Pancreas (tissue), 10 donors: Measurements from ENCODE around the gene OCA2. TPM values are rescaled to one million over a fixed set of nuclear protein-coding genes. Genes with fewer than 3 reads are reported as not detected.

ENCODE experiments used
- ATAC-seq, 4 donors: fragments of 200-7000 bp; cut with Tn5 transposase; one replicate each; pipeline versions ENCODE4 v1.8.0 to v1.9.1; 2020; ENCODE audit warnings: mild to moderate bottlenecking in 4 of 4, moderate library complexity in 4 of 4
- DNase-seq, 6 donors: peaks; one replicate each; pipeline ENCODE4 v3.0.0-alpha.2; 2020
- FAIRE-seq: peaks from 2 replicates; lab custom pipeline; 2012; peaks lifted over from hg19 to GRCh38; lab: Jason Lieb, UNC
- H3K27ac ChIP-seq, 4 donors: fragments of 200-600 bp; sonication (generic); 1 replicate in 3 of 4; 2 replicates in 1 of 4; pipeline versions ENCODE4 v1.5.0 to v1.8.0; 2020
- H3K27me3 ChIP-seq, 4 donors: fragments of 200-600 bp; one replicate each; pipeline ENCODE4 v1.8.0; 2021
- H3K36me3 ChIP-seq, 3 donors: fragments of 200-600 bp; sonication (generic) in 1 of 3; one replicate each; pipeline versions ENCODE4 v1.5.0 to v1.8.0; 2020 to 2021
- H3K4me1 ChIP-seq, 3 donors: fragments of 200-600 bp; one replicate each; pipeline ENCODE4 v1.8.0; 2021
- H3K4me3 ChIP-seq, 4 donors: fragments of 200-600 bp; sonication (generic) in 2 of 4; one replicate each; pipeline versions ENCODE4 v1.5.0 to v1.8.0; 2020 to 2021
- H3K9me3 ChIP-seq, 4 donors: fragments of 200-600 bp; one replicate each; pipeline ENCODE4 v1.8.0; 2021
- WGBS, 2 donors: extraction: QIAGEN DNeasy Blood & Tissue Kit; methylation state at CpG; one replicate each; pipeline ENCODE4 v1.1.7; 2013; 5-methylcytosine and 5-hydroxymethylcytosine counted together
- intact Hi-C, 3 donors: fragments of 100-400 bp; cut with DNase I; formaldehyde crosslinking; loops; one replicate each; pipeline versions ENCODE4 v1.11.1 to v1.14.2; 2022
- polyA plus RNA-seq, 2 donors: library from polyadenylated mRNA; stranded (reverse); fragments of 200-250 nt; gene quantifications; one replicate each; pipeline ENCODE4 v1.2.3, GENCODE V29; 2013
- total RNA-seq, 6 donors: library from RNA; stranded (reverse); fragmentation: NEBNext Ultra II Directional in 4 of 6; extraction: Animal tissue kit (Norgen Biotek cat#: 25700) in 4 of 6; gene quantifications; one replicate each; pipeline versions ENCODE4 v1.2.1 to v1.2.4, GENCODE V29; 2021 to 2023
- TF ChIP-seq, protein P1 (sequence below), 4 donors: fragments of 200-600 bp; sonication (generic) in 3 of 4; IDR thresholded peaks; one replicate each; pipeline versions ENCODE4 v1.5.0 to v1.8.0; 2021; ENCODE audit warnings: antibody characterized with exemption in 4 of 4
- donor health status: healthy with polysubstance abuse.
- donor health status: DM: no; HTN: no; CAD: no; lungs with moderate emphysema.
- donor health status: DM: no; HTN: no; CAD: no.
- donor health status: control.
- donor health status: control.
- donor health status: Bipolar disorder and iron deficiency.
- donor health status: DM: yes; HTN: yes; CAD: no.
- donor health status: DM: no; HTN: no; CAD: no.
- donor health status: DM: no; HTN: no; CAD: no.
- donor health status: DM: yes; HTN: yes; CAD: no.

OCA2 gene
- total and polyA plus RNA-seq, 8 donors, result 0.12 to 0.31 (median 0.18) TPM; not detected in 4

DNA sequence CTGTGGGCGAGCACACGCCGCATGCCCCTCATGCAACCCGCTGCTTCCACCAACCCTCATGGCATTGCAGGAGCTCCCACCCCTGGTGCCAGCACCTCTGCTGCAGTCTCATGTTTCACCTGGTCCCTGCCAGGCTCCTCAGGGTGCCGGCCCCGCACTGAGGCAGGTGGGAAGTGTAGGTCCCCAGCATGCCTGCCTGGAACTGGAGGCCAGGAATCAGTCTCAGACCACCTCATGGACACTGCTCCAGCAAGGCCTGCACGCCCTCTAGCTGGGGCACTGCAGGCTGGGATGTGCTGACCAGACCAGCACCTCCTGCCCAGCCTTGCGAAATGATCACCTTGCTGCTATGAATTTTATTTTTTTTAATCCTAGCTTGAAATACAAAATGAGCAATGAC is 39.1 kb downstream of the OCA2 start:
- no peaks in the 10 kb centered on the region for H3K9me3 ChIP-seq
- H3K4me1 ChIP-seq, result no peaks in the 10 kb centered on the region
- intact Hi-C loops, result no loop called here
- no peak for FAIRE-seq
- DNase-seq, result no peak
- H3K27ac ChIP-seq, result no peak overlapping the region
- no peaks in the 10 kb centered on the region for H3K27me3 ChIP-seq
- no peak overlapping the region for H3K4me3 ChIP-seq
- TF ChIP-seq, protein P1, sequence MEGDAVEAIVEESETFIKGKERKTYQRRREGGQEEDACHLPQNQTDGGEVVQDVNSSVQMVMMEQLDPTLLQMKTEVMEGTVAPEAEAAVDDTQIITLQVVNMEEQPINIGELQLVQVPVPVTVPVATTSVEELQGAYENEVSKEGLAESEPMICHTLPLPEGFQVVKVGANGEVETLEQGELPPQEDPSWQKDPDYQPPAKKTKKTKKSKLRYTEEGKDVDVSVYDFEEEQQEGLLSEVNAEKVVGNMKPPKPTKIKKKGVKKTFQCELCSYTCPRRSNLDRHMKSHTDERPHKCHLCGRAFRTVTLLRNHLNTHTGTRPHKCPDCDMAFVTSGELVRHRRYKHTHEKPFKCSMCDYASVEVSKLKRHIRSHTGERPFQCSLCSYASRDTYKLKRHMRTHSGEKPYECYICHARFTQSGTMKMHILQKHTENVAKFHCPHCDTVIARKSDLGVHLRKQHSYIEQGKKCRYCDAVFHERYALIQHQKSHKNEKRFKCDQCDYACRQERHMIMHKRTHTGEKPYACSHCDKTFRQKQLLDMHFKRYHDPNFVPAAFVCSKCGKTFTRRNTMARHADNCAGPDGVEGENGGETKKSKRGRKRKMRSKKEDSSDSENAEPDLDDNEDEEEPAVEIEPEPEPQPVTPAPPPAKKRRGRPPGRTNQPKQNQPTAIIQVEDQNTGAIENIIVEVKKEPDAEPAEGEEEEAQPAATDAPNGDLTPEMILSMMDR (IDR thresholded peaks at IDR 0.05), result no peak
- H3K36me3 ChIP-seq, result no peaks in the 10 kb centered on the region
- WGBS, 2 donors, result 80 to 92% methylated on average over 8 of the region's 8 CpGs
- ATAC-seq, result no peak

DNA sequence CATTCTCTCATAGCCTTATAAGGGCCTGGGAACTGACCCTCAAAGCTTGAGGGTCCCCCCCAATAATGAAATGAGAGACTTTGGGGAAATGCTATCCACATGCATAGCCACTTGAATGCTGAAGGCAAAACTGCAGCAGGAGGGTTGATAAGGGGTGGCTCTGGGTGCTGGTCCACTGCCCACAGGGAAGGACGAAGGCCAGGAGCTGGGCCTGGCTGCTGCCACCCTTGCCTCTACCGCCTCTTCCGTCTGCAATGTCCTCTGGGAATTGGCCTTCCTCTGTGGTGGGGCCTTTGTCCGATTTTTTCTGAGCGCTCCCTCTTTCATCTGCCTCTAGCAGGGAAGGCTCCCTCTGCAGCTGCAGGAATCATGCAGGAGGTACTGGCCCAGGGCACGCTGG is 41.0 kb downstream of the OCA2 start:
- no peak for FAIRE-seq
- TF ChIP-seq, protein P1 (IDR thresholded peaks at IDR 0.05), result no peak
- Histone ChIP-seq H3K27ac (no peak overlapping the region), H3K36me3 (no peaks in the 10 kb centered on the region), H3K4me3 (no peak overlapping the region), H3K4me1 (no peaks in the 10 kb centered on the region), H3K9me3 (no peaks in the 10 kb centered on the region), H3K27me3 (no peaks in the 10 kb centered on the region)
- no peak for DNase-seq
- ATAC-seq, result no peak
- 84 to 86% methylated on average over 6 of the region's 6 CpGs for WGBS, 2 donors
- intact Hi-C loops, result no loop called here

DNA sequence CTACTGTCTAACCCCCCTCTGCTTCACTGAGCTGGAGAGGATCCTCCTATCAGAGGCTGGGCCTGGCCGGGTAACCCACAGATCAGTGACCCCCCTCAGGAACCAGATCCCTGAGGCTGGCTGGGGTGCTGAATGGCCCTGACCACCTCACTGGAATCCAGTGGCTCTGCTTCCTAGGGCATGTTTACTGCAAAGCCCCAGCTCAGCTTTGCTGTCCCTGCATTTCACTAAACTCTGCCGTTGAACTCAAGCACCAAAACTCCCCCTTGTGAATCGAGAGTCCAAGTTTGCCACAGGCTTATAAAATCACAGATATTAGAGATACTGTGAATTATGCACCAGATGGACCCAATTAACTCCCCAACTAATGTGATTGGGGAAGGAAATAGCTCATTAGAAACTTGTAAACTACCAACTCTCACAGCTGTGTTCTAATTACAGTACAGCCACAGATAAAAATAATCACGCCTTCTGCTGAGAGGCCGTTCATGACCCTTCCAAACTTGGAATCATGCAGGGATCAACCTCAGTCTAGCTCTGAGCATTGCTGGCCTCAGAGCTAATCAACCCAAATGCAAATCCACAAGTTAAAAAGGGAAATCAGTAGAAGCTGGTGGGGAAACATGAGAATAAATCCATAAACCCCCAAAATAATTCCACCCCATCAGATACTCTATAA is 47.0 kb downstream of the OCA2 start:
- no peaks in the 10 kb centered on the region for H3K4me1 ChIP-seq
- DNase-seq (no peak), FAIRE-seq (no peak), ATAC-seq (no peak)
- H3K27ac ChIP-seq, result no peak overlapping the region
- intact Hi-C loops, result no loop called here
- no peak overlapping the region for H3K4me3 ChIP-seq
- H3K9me3 ChIP-seq, result no peaks in the 10 kb centered on the region
- H3K36me3 ChIP-seq, result no peaks in the 10 kb centered on the region
- TF ChIP-seq, protein P1 (IDR thresholded peaks at IDR 0.05), result no peak
- no peaks in the 10 kb centered on the region for H3K27me3 ChIP-seq
- WGBS, 2 donors, result 42 to 62% methylated on average over 5 of the region's 5 CpGs

DNA sequence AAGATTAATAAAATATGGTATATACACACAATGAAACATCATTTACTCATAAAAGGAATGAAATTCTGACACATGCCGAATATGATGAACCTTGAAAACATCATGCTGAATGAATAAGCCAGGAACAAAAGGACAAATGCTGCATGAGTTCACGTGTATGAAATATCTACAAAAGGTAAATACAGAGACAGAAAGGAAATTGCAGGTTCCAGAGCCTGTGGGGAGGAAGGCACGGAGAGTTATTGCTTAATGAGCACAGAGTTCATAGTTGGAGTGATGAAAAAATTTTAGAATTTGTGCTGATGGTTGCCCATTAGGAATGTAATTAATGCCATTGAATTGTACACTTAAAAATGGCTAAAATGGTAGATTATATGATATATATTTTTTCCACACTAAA is 49.5 kb downstream of the OCA2 start:
- DNase-seq, result no peak
- WGBS, 2 donors, result 36 to 54% methylated on average over 3 of the region's 3 CpGs
- Histone ChIP-seq H3K4me1 (no peaks in the 10 kb centered on the region), H3K4me3 (no peak overlapping the region), H3K9me3 (no peaks in the 10 kb centered on the region), H3K36me3 (no peaks in the 10 kb centered on the region), H3K27me3 (no peaks in the 10 kb centered on the region), H3K27ac (no peak overlapping the region)
- no peak for ATAC-seq
- FAIRE-seq, result no peak
- intact Hi-C loops, result no loop called here
- TF ChIP-seq, protein P1 (IDR thresholded peaks at IDR 0.05), result no peak

DNA sequence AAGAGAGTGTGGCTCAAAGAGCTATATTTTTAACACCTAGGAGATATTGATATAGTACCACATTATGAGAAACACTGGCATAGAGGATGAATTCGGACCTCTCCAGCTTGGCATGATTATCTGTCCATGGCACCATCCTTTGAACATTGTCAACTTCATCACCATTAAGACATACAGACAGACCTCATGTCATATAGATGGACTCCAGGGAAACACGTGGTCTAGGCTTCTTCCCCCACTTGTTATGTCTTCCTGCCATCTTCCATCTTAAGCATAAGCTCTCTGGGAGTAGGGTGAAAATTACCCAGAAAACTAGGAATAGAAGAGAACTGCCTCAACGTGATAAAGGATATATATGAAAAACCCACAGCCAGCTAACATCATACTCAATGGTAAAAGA is 51.8 kb downstream of the OCA2 start:
- H3K27me3 ChIP-seq, result no peaks in the 10 kb centered on the region
- H3K4me3 ChIP-seq, result no peak overlapping the region
- TF ChIP-seq, protein P1 (IDR thresholded peaks at IDR 0.05), result no peak
- no peak overlapping the region for H3K27ac ChIP-seq
- no peaks in the 10 kb centered on the region for H3K9me3 ChIP-seq
- no peaks in the 10 kb centered on the region for H3K4me1 ChIP-seq
- DNase-seq, result no peak
- no peak for FAIRE-seq
- ATAC-seq, result no peak
- intact Hi-C loops, result no loop called here
- WGBS, 2 donors, result 45 to 48% methylated on average over 3 of the region's 3 CpGs
- no peaks in the 10 kb centered on the region for H3K36me3 ChIP-seq
